AG09309 (cell line): ENCODE measurements around the gene SULT1A1.
"Not testable (repeated sequence)": the region's sequence is repeated elsewhere in the genome, so short reads cannot be mapped to it uniquely, and the experiment has no call there.

Experiments
- DNase-seq: peaks from one replicate; pipeline ENCODE4 v3.0.0-alpha.2; 2010; ENCODE audit warnings: low read depth
- H3K4me3 ChIP-seq: 2 replicates; pipeline ENCODE4 v1.5.1; 2011; ENCODE audit warnings: mild to moderate bottlenecking, low read depth, low read length, moderate library complexity; ENCODE audit not compliant: control insufficient read depth
- CTCF ChIP-seq: IDR thresholded peaks from 2 replicates; pipeline ENCODE4 v1.5.1; 2011; ENCODE audit warnings: mild to moderate bottlenecking, low read depth, low read length, inconsistent platforms; ENCODE audit not compliant: insufficient read depth, control insufficient read depth; ENCODE audit errors: missing control alignments

The SULT1A1 gene

GRCh38 chr16:28569968-28570752 lies 39.7 kb downstream of the SULT1A1 start:
- DNase-seq = no peak
- H3K4me3 ChIP-seq = no peak overlapping the region
- no peak for TF ChIP-seq CTCF

GRCh38 chr16:28569021-28569420 lies 40.8 kb downstream of the SULT1A1 start:
- TF ChIP-seq CTCF = no peak
- DNase-seq = no peak
- no peak overlapping the region for H3K4me3 ChIP-seq

- TF ChIP-seq CTCF = no peak
- DNase-seq = no peak
- H3K4me3 ChIP-seq = no peak overlapping the region
These were observed 42.6 kb downstream of the SULT1A1 start for GRCh38 chr16:28567292-28567691.

GRCh38 chr16:28566233-28566925 lies 43.5 kb downstream of the SULT1A1 start:
- not testable (repeated sequence) for DNase-seq, H3K4me3 ChIP-seq

- H3K4me3 ChIP-seq = no peak overlapping the region
- no peak for TF ChIP-seq CTCF
- DNase-seq = no peak
These were observed 46.6 kb downstream of the SULT1A1 start for GRCh38 chr16:28563218-28563617.

GRCh38 chr16:28562199-28562598 lies 47.6 kb downstream of the SULT1A1 start:
- DNase-seq = no peak
- no peak overlapping the region for H3K4me3 ChIP-seq
- no peak for TF ChIP-seq CTCF

GRCh38 chr16:28561557-28562187 lies 48.2 kb downstream of the SULT1A1 start:
- H3K4me3 ChIP-seq = no peak overlapping the region
- no peak for DNase-seq

More at GRCh38 chr16:28561557-28562187, 48.2 kb downstream of the SULT1A1 start:
- no peak for TF ChIP-seq CTCF
